Measurements from ENCODE around the gene KRTAP5-9.
"Not testable (repeated sequence)": the region's sequence is repeated elsewhere in the genome, so short reads cannot be mapped to it uniquely, and the experiment has no call there.

Gene KRTAP5-9

DNA sequence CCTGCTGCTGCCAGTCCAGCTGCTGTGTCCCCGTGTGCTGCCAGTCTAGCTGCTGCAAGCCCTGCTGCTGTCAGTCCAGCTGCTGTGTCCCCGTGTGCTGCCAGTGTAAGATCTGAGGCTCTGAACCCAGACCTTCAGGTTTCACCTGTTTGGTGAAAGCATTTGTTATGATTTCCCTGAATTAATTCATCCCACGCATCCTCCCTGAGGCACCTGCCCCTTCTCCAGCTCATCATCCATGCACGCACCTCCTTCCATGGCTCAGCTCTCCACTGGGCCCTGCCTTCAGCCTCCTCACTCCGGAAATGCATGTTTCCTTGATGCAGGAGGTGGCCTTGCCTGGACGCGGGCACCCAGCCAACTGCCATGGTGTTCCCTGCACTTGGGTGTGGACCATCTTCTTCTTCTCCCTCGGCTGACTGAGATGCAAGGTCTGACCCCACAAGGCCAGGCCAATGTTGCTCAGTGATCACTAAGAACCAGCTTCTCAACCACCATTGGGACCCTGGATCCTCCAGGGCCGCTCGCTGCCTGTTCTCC, 17.9 kb downstream of the KRTAP5-9 start:
- Histone ChIP-seq H3K4me2 (no peak overlapping the region), H3K27me3 (ENCODE audit: insufficient read depth, low read depth) (no peaks in the 10 kb centered on the region)

DNA sequence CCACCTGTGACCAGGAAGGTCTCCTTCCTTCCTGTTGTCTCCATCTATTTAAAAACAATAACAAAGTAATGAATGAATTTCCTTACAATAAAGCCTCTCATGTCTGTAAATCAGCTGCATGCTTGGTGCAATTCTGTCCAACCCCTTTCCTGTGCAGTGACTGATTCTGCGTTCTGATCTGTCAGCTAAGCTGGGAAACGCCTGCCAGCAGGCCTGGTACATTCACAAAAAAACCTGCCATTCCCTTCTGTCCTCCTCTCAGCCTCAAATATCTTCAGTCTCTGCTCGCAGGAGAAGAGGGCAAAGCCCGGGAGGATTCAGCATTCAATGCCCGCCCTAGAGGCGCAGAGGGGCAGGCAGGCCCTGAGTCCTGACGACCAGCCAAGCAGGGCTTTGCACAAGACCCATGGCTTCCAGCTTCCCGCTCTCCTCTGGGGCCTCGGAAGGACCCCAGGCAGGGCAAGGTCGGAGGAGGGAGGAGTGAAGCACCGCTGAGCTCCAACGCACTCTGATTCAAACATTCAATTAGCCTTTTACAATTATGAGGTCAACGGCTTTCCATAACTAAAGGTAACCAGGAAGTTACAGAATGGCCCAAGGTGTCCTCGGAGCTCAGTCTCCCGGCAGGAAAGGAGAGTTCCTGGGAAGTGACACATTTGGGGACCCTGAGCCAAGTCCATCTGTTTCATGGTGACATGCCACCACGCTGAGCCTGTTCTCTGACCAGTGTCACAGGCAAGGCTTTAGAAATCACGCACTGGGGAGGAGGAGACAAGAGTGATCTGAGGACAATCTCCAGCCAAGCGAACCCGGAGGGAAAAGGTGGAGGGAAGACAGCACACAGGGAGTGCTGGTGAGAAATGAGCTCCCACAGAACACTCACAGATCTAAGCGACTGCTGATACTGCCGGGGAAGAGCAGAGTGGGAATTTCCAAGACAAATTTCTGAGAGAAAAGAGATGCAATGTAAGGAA, 18.7 kb downstream of the KRTAP5-9 start:
- H3K9ac ChIP-seq; H3K36me3 ChIP-seq (ENCODE audit: insufficient read depth); H3K4me1 ChIP-seq (ENCODE audit: low read depth, poor library complexity, severe bottlenecking); H3K4me3 ChIP-seq (IDR thresholded peaks at IDR 0.05; ENCODE audit: insufficient read depth, low read depth, low read length); H3K4me2 ChIP-seq; H3K79me2 ChIP-seq (ENCODE audit: insufficient read depth, low read depth); H2AFZ ChIP-seq (ENCODE audit: low read depth); H3K27me3 ChIP-seq (ENCODE audit: insufficient read depth, low read depth); H3K27ac ChIP-seq; H4K20me1 ChIP-seq (ENCODE audit: insufficient read depth): not testable (repeated sequence)

More for the DNA sequence above, 17.9 kb downstream of the KRTAP5-9 start:
- H3K9ac ChIP-seq: no peak overlapping the region
- no peaks in the 10 kb centered on the region for H3K36me3 ChIP-seq (ENCODE audit: insufficient read depth)
- no peaks in the 10 kb centered on the region for H3K79me2 ChIP-seq (ENCODE audit: insufficient read depth, low read depth)
- no peaks in the 10 kb centered on the region for H3K4me1 ChIP-seq (ENCODE audit: low read depth, poor library complexity, severe bottlenecking)
- TF ChIP-seq, protein P1, sequence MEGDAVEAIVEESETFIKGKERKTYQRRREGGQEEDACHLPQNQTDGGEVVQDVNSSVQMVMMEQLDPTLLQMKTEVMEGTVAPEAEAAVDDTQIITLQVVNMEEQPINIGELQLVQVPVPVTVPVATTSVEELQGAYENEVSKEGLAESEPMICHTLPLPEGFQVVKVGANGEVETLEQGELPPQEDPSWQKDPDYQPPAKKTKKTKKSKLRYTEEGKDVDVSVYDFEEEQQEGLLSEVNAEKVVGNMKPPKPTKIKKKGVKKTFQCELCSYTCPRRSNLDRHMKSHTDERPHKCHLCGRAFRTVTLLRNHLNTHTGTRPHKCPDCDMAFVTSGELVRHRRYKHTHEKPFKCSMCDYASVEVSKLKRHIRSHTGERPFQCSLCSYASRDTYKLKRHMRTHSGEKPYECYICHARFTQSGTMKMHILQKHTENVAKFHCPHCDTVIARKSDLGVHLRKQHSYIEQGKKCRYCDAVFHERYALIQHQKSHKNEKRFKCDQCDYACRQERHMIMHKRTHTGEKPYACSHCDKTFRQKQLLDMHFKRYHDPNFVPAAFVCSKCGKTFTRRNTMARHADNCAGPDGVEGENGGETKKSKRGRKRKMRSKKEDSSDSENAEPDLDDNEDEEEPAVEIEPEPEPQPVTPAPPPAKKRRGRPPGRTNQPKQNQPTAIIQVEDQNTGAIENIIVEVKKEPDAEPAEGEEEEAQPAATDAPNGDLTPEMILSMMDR (conservative IDR thresholded peaks at IDR 0.05; ENCODE audit: low read depth, low read length): no peak
- no peak overlapping the region for H3K27ac ChIP-seq
- no peak overlapping the region for H3K4me3 ChIP-seq (IDR thresholded peaks at IDR 0.05; ENCODE audit: insufficient read depth, low read depth, low read length)
- H4K20me1 ChIP-seq (ENCODE audit: insufficient read depth): no peaks in the 10 kb centered on the region
- no peak overlapping the region for H2AFZ ChIP-seq (ENCODE audit: low read depth)

DNA sequence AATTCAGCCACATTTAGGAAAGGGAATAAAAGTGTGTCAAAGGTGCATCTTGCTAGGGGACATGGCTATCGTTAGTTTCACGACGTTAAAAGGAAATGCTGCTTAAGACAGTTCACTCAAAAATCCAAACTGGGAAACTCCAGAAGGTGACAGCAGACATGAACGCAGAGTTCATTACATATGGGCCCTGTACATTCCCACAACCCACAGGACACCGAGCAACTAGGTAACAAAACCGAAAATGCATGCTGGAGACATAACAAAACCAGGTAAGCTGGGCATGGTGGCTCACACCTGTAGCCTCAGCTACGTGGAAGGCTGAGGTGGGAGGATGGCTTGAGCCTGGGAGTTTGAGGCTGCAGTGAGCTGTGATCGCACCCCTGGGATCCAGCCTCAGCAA, 19.4 kb downstream of the KRTAP5-9 start:
- H3K27ac ChIP-seq; H3K36me3 ChIP-seq (ENCODE audit: insufficient read depth); H3K4me2 ChIP-seq; H2AFZ ChIP-seq (ENCODE audit: low read depth); H3K4me1 ChIP-seq (ENCODE audit: low read depth, poor library complexity, severe bottlenecking); H3K27me3 ChIP-seq (ENCODE audit: insufficient read depth, low read depth); H3K79me2 ChIP-seq (ENCODE audit: insufficient read depth, low read depth); H3K9ac ChIP-seq; H3K4me3 ChIP-seq (IDR thresholded peaks at IDR 0.05; ENCODE audit: insufficient read depth, low read depth, low read length); H4K20me1 ChIP-seq (ENCODE audit: insufficient read depth): not testable (repeated sequence)

DNA sequence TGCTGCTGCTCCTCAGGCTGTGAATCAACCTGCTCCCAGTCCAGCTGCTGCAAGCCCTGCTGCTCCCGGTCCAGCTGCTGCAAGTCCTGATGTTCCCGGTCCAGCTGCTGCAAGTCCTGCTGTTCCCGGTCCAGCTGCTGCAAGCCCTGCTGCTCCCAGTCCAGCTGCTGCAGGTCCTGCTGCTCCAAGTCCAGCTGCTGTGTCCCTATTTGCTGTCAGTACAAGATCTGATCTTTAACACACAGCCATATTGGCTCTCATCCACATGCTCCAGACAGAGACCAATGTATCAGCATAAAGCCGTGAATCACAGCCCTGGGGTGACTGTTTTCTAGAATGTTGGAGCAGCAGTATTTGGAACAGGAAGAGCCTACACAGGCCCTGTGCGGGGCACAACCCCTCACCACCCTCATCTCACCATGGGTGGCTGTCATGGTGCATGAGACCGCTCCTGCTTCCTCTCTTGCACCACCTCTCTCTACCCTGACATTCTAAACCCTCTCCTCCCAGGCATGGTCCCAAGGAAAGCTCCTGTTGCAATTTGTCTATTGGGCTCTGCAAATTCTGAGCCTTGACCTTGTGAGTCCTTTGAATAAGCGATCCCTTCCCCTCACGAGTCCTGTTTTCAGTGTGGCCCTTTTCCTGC, 20.6 kb downstream of the KRTAP5-9 start:
- Histone ChIP-seq H4K20me1 (ENCODE audit: insufficient read depth) (no peaks in the 10 kb centered on the region), H3K9ac (no peak overlapping the region), H3K4me1 (ENCODE audit: low read depth, poor library complexity, severe bottlenecking) (no peaks in the 10 kb centered on the region), H3K27ac (no peak overlapping the region), H3K27me3 (ENCODE audit: insufficient read depth, low read depth) (no peaks in the 10 kb centered on the region), H3K36me3 (ENCODE audit: insufficient read depth) (no peaks in the 10 kb centered on the region), H3K4me3 (IDR thresholded peaks at IDR 0.05; ENCODE audit: insufficient read depth, low read depth, low read length) (no peak overlapping the region), H3K79me2 (ENCODE audit: insufficient read depth, low read depth) (no peaks in the 10 kb centered on the region), H2AFZ (ENCODE audit: low read depth) (no peak overlapping the region), H3K4me2 (no peak overlapping the region)
- TF ChIP-seq, protein P1 (conservative IDR thresholded peaks at IDR 0.05; ENCODE audit: low read depth, low read length): no peak

DNA sequence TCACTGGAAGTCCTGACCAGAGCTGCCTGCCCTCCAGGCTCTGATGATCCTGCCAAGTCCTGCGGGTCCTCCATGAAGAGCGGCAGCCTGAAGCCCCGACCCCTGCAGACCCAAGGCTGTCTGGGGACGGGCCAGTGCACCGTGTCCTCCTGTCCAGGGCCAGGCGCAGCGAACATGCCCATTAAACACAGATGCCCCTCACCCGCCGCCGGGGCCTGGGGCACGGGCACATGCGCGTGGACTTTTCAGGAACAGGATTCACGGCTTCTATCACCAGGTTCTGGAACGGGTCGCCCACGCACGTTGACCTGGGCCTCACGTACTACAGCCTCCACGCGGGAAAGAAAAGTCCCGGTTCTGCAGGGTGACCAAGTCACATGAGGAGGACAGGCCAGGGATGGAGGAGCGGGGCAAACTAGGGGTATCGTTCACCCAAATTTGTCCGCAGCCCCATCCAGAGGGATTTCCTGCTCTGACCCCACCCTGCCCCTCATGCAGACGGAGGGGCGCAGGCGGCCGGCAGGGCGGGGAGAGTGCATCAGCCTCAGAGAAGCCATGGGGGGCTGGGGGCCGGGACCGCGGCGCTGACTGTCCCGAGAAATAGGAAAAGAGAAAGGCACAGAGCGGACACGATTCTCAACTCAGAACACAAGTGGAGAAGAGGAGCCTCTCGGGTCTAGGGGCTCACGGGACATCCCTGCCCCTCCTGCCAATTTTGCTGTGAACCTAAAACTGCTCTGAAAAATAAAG, 23.1 kb downstream of the KRTAP5-9 start:
- H2AFZ ChIP-seq (ENCODE audit: low read depth); H3K4me2 ChIP-seq; H3K4me1 ChIP-seq (ENCODE audit: low read depth, poor library complexity, severe bottlenecking); H3K9ac ChIP-seq; H3K27ac ChIP-seq; H3K36me3 ChIP-seq (ENCODE audit: insufficient read depth); H3K27me3 ChIP-seq (ENCODE audit: insufficient read depth, low read depth); H3K4me3 ChIP-seq (IDR thresholded peaks at IDR 0.05; ENCODE audit: insufficient read depth, low read depth, low read length); H3K79me2 ChIP-seq (ENCODE audit: insufficient read depth, low read depth); H4K20me1 ChIP-seq (ENCODE audit: insufficient read depth): not testable (repeated sequence)
